ENCODE data around the gene MLLT10. TPM values are rescaled to one million over a fixed set of nuclear protein-coding genes. Genes with fewer than 3 reads are reported as not detected.

The MLLT10 gene
- total RNA-seq, 1 experiment from 2014 or later: 60.1 TPM

- TF ChIP-seq ZNF532 (CRISPR knock-in tag; IDR thresholded peaks at IDR 0.05; ENCODE audit: borderline replicate concordance) (no peak), ZNF317 (CRISPR knock-in tag; IDR thresholded peaks at IDR 0.05; ENCODE audit: borderline replicate concordance, low read depth) (no peak)
These were observed 224.7 kb downstream of the MLLT10 start (continued) for GRCh38 chr10:21758696-21759095.

GRCh38 chr10:21759232-21759631 is 225.2 kb downstream of the MLLT10 start:
- peak overlapping the region; percentile 76; the same call in 1 of the 2 replicates for H3K27ac Mint-ChIP-seq
- CTCF ChIA-PET: interaction anchor here (0.9 to 1.6 kb wide), 2 partner anchors 20 to 195 kb away, joined by 3 read pairs; no protein-coding TSS in a partner anchor

More at GRCh38 chr10:21759232-21759631, 225.2 kb downstream of the MLLT10 start:
- DNase-seq (ENCODE audit: low spot score) (no peak), ATAC-seq (no peak)
- no peak overlapping the region for H3K4me3 Mint-ChIP-seq
- TF ChIP-seq MAX (CRISPR knock-in tag; IDR thresholded peaks at IDR 0.05) (no peak), FOXP1 (CRISPR knock-in tag; IDR thresholded peaks at IDR 0.05; ENCODE audit: borderline replicate concordance) (no peak), TEAD4 (CRISPR knock-in tag; IDR thresholded peaks at IDR 0.05) (no peak), NR1H2 (CRISPR knock-in tag; IDR thresholded peaks at IDR 0.05) (no peak), OVOL2 (CRISPR knock-in tag; IDR thresholded peaks at IDR 0.05; ENCODE audit: borderline replicate concordance) (no peak), NFATC4 (CRISPR knock-in tag; IDR thresholded peaks at IDR 0.05) (no peak), STAT6 (CRISPR knock-in tag; conservative IDR thresholded peaks at IDR 0.05; ENCODE audit: low read depth) (no peak), ZNF232 (CRISPR knock-in tag; IDR thresholded peaks at IDR 0.05) (no peak), CREB1 (CRISPR knock-in tag; IDR thresholded peaks at IDR 0.05) (no peak), ZNF512 (CRISPR knock-in tag; IDR thresholded peaks at IDR 0.05; ENCODE audit: borderline replicate concordance) (no peak), ZBTB21 (CRISPR knock-in tag; IDR thresholded peaks at IDR 0.05; ENCODE audit: borderline replicate concordance) (no peak), PRDM15 (CRISPR knock-in tag; IDR thresholded peaks at IDR 0.05) (no peak), ZNF423 (CRISPR knock-in tag; IDR thresholded peaks at IDR 0.05) (no peak), JAZF1 (CRISPR knock-in tag; IDR thresholded peaks at IDR 0.05) (no peak), USF1 (CRISPR knock-in tag; IDR thresholded peaks at IDR 0.05) (no peak), HMGA2 (CRISPR knock-in tag; IDR thresholded peaks at IDR 0.05) (no peak), NFE2L1 (CRISPR knock-in tag; IDR thresholded peaks at IDR 0.05) (no peak)
- H3K9me3 Mint-ChIP-seq: no peaks in the 10 kb centered on the region
- H3K27me3 Mint-ChIP-seq (ENCODE audit: low read depth): no peaks in the 10 kb centered on the region
- POLR2A ChIA-PET: no interaction called here
- no peaks in the 10 kb centered on the region for H3K36me3 Mint-ChIP-seq
- H3K4me1 Mint-ChIP-seq: peaks cover 50% of the 10 kb centered on the region

All from WTC11 (cell line).